ENCODE measurements around the gene PLEKHA5.

GRCh38 chr12:19273482-19274330 lies 144.2 kb downstream of the PLEKHA5 start:
- no peak for TF ChIP-seq POLR2A (IDR thresholded peaks at IDR 0.05)
- TF ChIP-seq, protein P1, sequence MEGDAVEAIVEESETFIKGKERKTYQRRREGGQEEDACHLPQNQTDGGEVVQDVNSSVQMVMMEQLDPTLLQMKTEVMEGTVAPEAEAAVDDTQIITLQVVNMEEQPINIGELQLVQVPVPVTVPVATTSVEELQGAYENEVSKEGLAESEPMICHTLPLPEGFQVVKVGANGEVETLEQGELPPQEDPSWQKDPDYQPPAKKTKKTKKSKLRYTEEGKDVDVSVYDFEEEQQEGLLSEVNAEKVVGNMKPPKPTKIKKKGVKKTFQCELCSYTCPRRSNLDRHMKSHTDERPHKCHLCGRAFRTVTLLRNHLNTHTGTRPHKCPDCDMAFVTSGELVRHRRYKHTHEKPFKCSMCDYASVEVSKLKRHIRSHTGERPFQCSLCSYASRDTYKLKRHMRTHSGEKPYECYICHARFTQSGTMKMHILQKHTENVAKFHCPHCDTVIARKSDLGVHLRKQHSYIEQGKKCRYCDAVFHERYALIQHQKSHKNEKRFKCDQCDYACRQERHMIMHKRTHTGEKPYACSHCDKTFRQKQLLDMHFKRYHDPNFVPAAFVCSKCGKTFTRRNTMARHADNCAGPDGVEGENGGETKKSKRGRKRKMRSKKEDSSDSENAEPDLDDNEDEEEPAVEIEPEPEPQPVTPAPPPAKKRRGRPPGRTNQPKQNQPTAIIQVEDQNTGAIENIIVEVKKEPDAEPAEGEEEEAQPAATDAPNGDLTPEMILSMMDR (IDR thresholded peaks at IDR 0.05): no peak
